ENCODE measurements around the gene DNAJC13.
"Not testable (repeated sequence)": the region's sequence is repeated elsewhere in the genome, so short reads cannot be mapped to it uniquely, and the experiment has no call there.

DNAJC13 gene

GRCh38 chr3:132416807-132417694 is at the start of gene DNAJC13:
DNAJC13 (plus strand) TSS chr3:132417502; CDS start chr3:132434551, 17,049 bp downstream.
- peak; percentile 85 for DNase-seq (ENCODE audit: low spot score)

GRCh38 chr3:132368515-132368914 is 48.8 kb upstream of the DNAJC13 start:
- no peak for DNase-seq (ENCODE audit: low spot score)

GRCh38 chr3:132368962-132369361 is 48.3 kb upstream of the DNAJC13 start:
- no peak for DNase-seq (ENCODE audit: low spot score)

GRCh38 chr3:132376945-132377354 is 40.4 kb upstream of the DNAJC13 start:
- DNase-seq (ENCODE audit: low spot score), result not testable (repeated sequence)

GRCh38 chr3:132378048-132378762 is 39.1 kb upstream of the DNAJC13 start:
- no peak for DNase-seq (ENCODE audit: low spot score)

- no peak for DNase-seq (ENCODE audit: low spot score)
Observed at GRCh38 chr3:132378846-132379245, 38.5 kb upstream of the DNAJC13 start.

GRCh38 chr3:132380920-132381319 is 36.4 kb upstream of the DNAJC13 start:
- DNase-seq (ENCODE audit: low spot score), result no peak

- DNase-seq (ENCODE audit: low spot score), result no peak
Observed at GRCh38 chr3:132381348-132381944, 35.9 kb upstream of the DNAJC13 start.

- no peak for DNase-seq (ENCODE audit: low spot score)
Observed at GRCh38 chr3:132382267-132382666, 35.0 kb upstream of the DNAJC13 start.

GRCh38 chr3:132382688-132383194 is 34.6 kb upstream of the DNAJC13 start:
- DNase-seq (ENCODE audit: low spot score), result no peak

GRCh38 chr3:132386259-132386658 is 31.0 kb upstream of the DNAJC13 start:
- no peak for DNase-seq (ENCODE audit: low spot score)

- DNase-seq (ENCODE audit: low spot score), result not testable (repeated sequence)
Observed at GRCh38 chr3:132392675-132393074, 24.6 kb upstream of the DNAJC13 start.

- no peak for DNase-seq (ENCODE audit: low spot score)
Observed at GRCh38 chr3:132394320-132394719, 23.0 kb upstream of the DNAJC13 start.

GRCh38 chr3:132395126-132395525 is 22.2 kb upstream of the DNAJC13 start:
- no peak for DNase-seq (ENCODE audit: low spot score)

- no peak for DNase-seq (ENCODE audit: low spot score)
Observed at GRCh38 chr3:132396255-132396654, 21.0 kb upstream of the DNAJC13 start.

- DNase-seq (ENCODE audit: low spot score), result not testable (repeated sequence)
Observed at GRCh38 chr3:132396776-132397175, 20.5 kb upstream of the DNAJC13 start.

GRCh38 chr3:132399054-132399929 is 18.0 kb upstream of the DNAJC13 start:
- peak; percentile 60 for DNase-seq (ENCODE audit: low spot score)

- DNase-seq (ENCODE audit: low spot score), result no peak
Observed at GRCh38 chr3:132401255-132401654, 16.0 kb upstream of the DNAJC13 start.

GRCh38 chr3:132404276-132404675 is 13.0 kb upstream of the DNAJC13 start:
- peak; percentile 26 for DNase-seq (ENCODE audit: low spot score)

- DNase-seq (ENCODE audit: low spot score), result no peak
Observed at GRCh38 chr3:132405188-132405587, 12.1 kb upstream of the DNAJC13 start.

- DNase-seq (ENCODE audit: low spot score), result no peak
Observed at GRCh38 chr3:132405609-132406299, 11.5 kb upstream of the DNAJC13 start.

Measured in kidney capillary endothelial cell (primary cell).